MCF 10A (cell line): ENCODE data around the gene FAM219B. TPM values are rescaled to one million over a fixed set of nuclear protein-coding genes. Genes with fewer than 3 reads are reported as not detected.
A peak's percentile ranks its signal among the peaks of the same experiment; 100 is the strongest.

ENCODE experiments used
- BruUV-seq: library from RNA; stranded (reverse); fragments of 400-500 nt; replicated peaks from 2 replicates; lab custom pipeline; 2021; lab: Mats Ljungman, UMichigan
- CTCF ChIA-PET: fragments of 300-600 bp; sonication (Branson Sonifier 250); formaldehyde crosslinking; extraction: SDS; loops from one replicate; lab custom pipeline; 2021; ENCODE audit warnings: antibody characterized with exemption, inconsistent platforms; lab: Yijun Ruan, JAX
- POLR2A ChIA-PET: fragments of 300-600, 350-650 bp; sonication (Branson Sonifier 250); formaldehyde crosslinking; extraction: SDS; loops from one replicate; lab custom pipeline; 2020; ENCODE audit warnings: antibody characterized with exemption, inconsistent platforms; lab: Yijun Ruan, JAX
- DNase-seq: peaks from one replicate; pipeline ENCODE4 v3.0.0-alpha.2; 2018; ENCODE audit not compliant: unreplicated experiment
- H3K27ac Mint-ChIP-seq: one replicate; pipeline ENCODE4 v1.8.0; 2022; ENCODE audit warnings: mild to moderate bottlenecking, low read depth, mixed read lengths; ENCODE audit not compliant: unreplicated experiment
- H3K27me3 Mint-ChIP-seq: one replicate; pipeline ENCODE4 v1.8.0; 2022; ENCODE audit warnings: mixed read lengths; ENCODE audit not compliant: insufficient read depth, unreplicated experiment
- H3K36me3 Mint-ChIP-seq: one replicate; pipeline ENCODE4 v1.8.0; 2022; ENCODE audit warnings: mild to moderate bottlenecking, moderate library complexity, mixed read lengths; ENCODE audit not compliant: insufficient read depth, unreplicated experiment
- H3K4me1 Mint-ChIP-seq: one replicate; pipeline ENCODE4 v1.8.0; 2022; ENCODE audit warnings: mixed read lengths; ENCODE audit not compliant: insufficient read depth, unreplicated experiment
- H3K4me3 Mint-ChIP-seq: one replicate; pipeline ENCODE4 v1.8.0; 2022; ENCODE audit warnings: mild to moderate bottlenecking, moderate library complexity, mixed read lengths; ENCODE audit not compliant: unreplicated experiment
- H3K9me3 Mint-ChIP-seq: one replicate; pipeline ENCODE4 v1.8.0; 2022; ENCODE audit warnings: mixed read lengths; ENCODE audit not compliant: unreplicated experiment
- CTCF ChIP-seq: fragments of 200-600 bp; IDR thresholded peaks from one replicate; pipeline ENCODE4 v1.8.0; 2022; ENCODE audit warnings: antibody characterized with exemption, mild to moderate bottlenecking; ENCODE audit not compliant: unreplicated experiment
- intact Hi-C: fragments of 100-400 bp; cut with micrococcal nuclease; formaldehyde crosslinking; loops from 2 replicates; pipeline ENCODE4 v1.14.1; 2022
- total RNA-seq: library from RNA; stranded (reverse); gene quantifications from 2 replicates; pipeline ENCODE4 v1.2.3, GENCODE V29; 2022

The FAM219B gene
- total RNA-seq, 1 experiment from 2014 or later: 62.9 TPM

GRCh38 chr15:74869726-74870407 lies 36.8 kb downstream of the FAM219B start:
- TF ChIP-seq CTCF: no peak
- Mint-ChIP-seq H3K4me1 (peaks cover 39% of the 10 kb centered on the region), H3K36me3 (peaks cover 16% of the 10 kb centered on the region), H3K4me3 (peak overlapping the region; percentile 70), H3K27me3 (no peaks in the 10 kb centered on the region), H3K27ac (peak overlapping the region; percentile 79), H3K9me3 (no peaks in the 10 kb centered on the region)
- CTCF ChIA-PET: interaction anchor here (0.6 to 2.4 kb wide), 13 partner anchors 25 to 431 kb away, joined by 3 to 24 read pairs (median 5); partner anchors contain the start of gene ULK3
- BruUV-seq: no TSS peak
- intact Hi-C loops: no loop called here
- POLR2A ChIA-PET: interaction anchor here (0.6 to 2.9 kb wide), 11 partner anchors 11 to 104 kb away, joined by 3 to 29 read pairs (median 6); partner anchors contain the start of genes FAM219B, MPI and ULK3
- DNase-seq: no peak

- Mint-ChIP-seq H3K4me1 (peaks cover 42% of the 10 kb centered on the region), H3K9me3 (no peaks in the 10 kb centered on the region), H3K36me3 (peaks cover 16% of the 10 kb centered on the region), H3K27ac (peak overlapping the region; percentile 79), H3K4me3 (peak overlapping the region; percentile 70), H3K27me3 (no peaks in the 10 kb centered on the region)
- DNase-seq: no peak
- CTCF ChIA-PET: interaction anchor here (0.6 to 2.4 kb wide), 10 partner anchors 25 to 220 kb away, joined by 3 to 24 read pairs (median 6); partner anchors contain the start of gene ULK3
- intact Hi-C loops: no loop called here
- POLR2A ChIA-PET: interaction anchor here (0.6 to 2.9 kb wide), 9 partner anchors 10 to 51 kb away, joined by 4 to 29 read pairs (median 16); partner anchors contain the start of genes FAM219B, MPI and ULK3
- no TSS peak for BruUV-seq
- TF ChIP-seq CTCF: no peak
Observed at GRCh38 chr15:74869372-74869725, 37.3 kb downstream of the FAM219B start.

- Mint-ChIP-seq H3K36me3 (peaks cover 15% of the 10 kb centered on the region), H3K4me3 (no peak overlapping the region), H3K4me1 (peaks cover 53% of the 10 kb centered on the region), H3K27me3 (no peaks in the 10 kb centered on the region), H3K27ac (no peak overlapping the region), H3K9me3 (no peaks in the 10 kb centered on the region)
- no peak for DNase-seq
- no TSS peak for BruUV-seq
- intact Hi-C loops: no loop called here
- TF ChIP-seq CTCF: no peak
- ChIA-PET POLR2A (interaction anchor here (1.6 kb wide), 1 partner anchor 38 kb away, joined by 5 read pairs; no protein-coding TSS in a partner anchor), CTCF (interaction anchor here (0.9 kb wide), 1 partner anchor 38 kb away, joined by 3 read pairs; no protein-coding TSS in a partner anchor)
Observed at GRCh38 chr15:74868059-74868458, 38.6 kb downstream of the FAM219B start.

- BruUV-seq: no TSS peak
- Mint-ChIP-seq H3K4me1 (peaks cover 49% of the 10 kb centered on the region), H3K36me3 (peaks cover 10% of the 10 kb centered on the region), H3K4me3 (no peak overlapping the region), H3K27me3 (no peaks in the 10 kb centered on the region), H3K9me3 (no peaks in the 10 kb centered on the region), H3K27ac (no peak overlapping the region)
- no peak for DNase-seq
- POLR2A ChIA-PET: interaction anchor here (1.6 kb wide), 1 partner anchor 39 kb away, joined by 5 read pairs; no protein-coding TSS in a partner anchor
- CTCF ChIA-PET: interaction anchor here (0.7 kb wide), 1 partner anchor 465 kb away, joined by 3 read pairs; no protein-coding TSS in a partner anchor
- TF ChIP-seq CTCF: no peak
- intact Hi-C loops: no loop called here
Observed at GRCh38 chr15:74867466-74868038, 39.1 kb downstream of the FAM219B start.
